Common myeloid progenitor, CD34-positive (primary cell): ENCODE measurements around the gene VIP.
A peak's percentile ranks its signal among the peaks of the same experiment; 100 is the strongest.

Experiments
- CTCF ChIA-PET: fragments of 350-600 bp; sonication (Branson Sonifier 250); formaldehyde crosslinking; loops from one replicate; lab custom pipeline; 2021; ENCODE audit warnings: antibody characterized with exemption; lab: Charles Lee
- POLR2A ChIA-PET: fragments of 350-600 bp; sonication (Branson Sonifier 250); formaldehyde crosslinking; loops from one replicate; lab custom pipeline; 2021; ENCODE audit warnings: antibody characterized with exemption; lab: Charles Lee
- DNase-seq, 3 donors: peaks; one replicate each; pipeline versions ENCODE4 v3.0.0 to v3.0.0-alpha.2; 2013
- H3K27ac ChIP-seq, 2 experiments: 1 replicate in 1 of 2; 2 replicates in 1 of 2; pipeline ENCODE4 v1.7.0; 2013; ENCODE audit warnings: inconsistent platforms in 2 of 2, low read length in 2 of 2, mild to moderate bottlenecking in 2 of 2, low read depth in 1 of 2, moderate library complexity in 1 of 2; ENCODE audit not compliant: severe bottlenecking in 2 of 2, insufficient read depth in 1 of 2, poor library complexity in 1 of 2
- H3K27me3 ChIP-seq, 5 experiments: replicated peaks in 2 of 5; 1 replicate in 3 of 5; 2 replicates in 2 of 5; pipeline versions ENCODE4 v1.6.1 to v1.7.0; 2013; ENCODE audit warnings: low read length in 4 of 5, mild to moderate bottlenecking in 2 of 5, moderate library complexity in 2 of 5, inconsistent platforms in 1 of 5; ENCODE audit not compliant: insufficient read depth in 5 of 5, control insufficient read depth in 4 of 5
- H3K36me3 ChIP-seq, 4 experiments: 1 replicate in 2 of 4; 2 replicates in 2 of 4; pipeline versions ENCODE4 v1.6.1 to v1.7.0; 2013; ENCODE audit warnings: low read length in 3 of 4, control low read depth in 1 of 4, mild to moderate bottlenecking in 1 of 4; ENCODE audit not compliant: control insufficient read depth in 4 of 4, insufficient read depth in 4 of 4
- H3K4me1 ChIP-seq, 4 experiments: 1 replicate in 3 of 4; 2 replicates in 1 of 4; pipeline versions ENCODE4 v1.6.1 to v1.7.1; 2013; ENCODE audit warnings: low read length in 3 of 4, mild to moderate bottlenecking in 3 of 4, control low read depth in 1 of 4, inconsistent platforms in 1 of 4, moderate library complexity in 1 of 4; ENCODE audit not compliant: control insufficient read depth in 4 of 4, insufficient read depth in 4 of 4; ENCODE audit errors: control extremely low read depth in 1 of 4
- H3K4me3 ChIP-seq, 7 experiments: 1 replicate in 4 of 7; 2 replicates in 3 of 7; pipeline versions ENCODE4 v1.5.1 to v1.7.0; 2013; ENCODE audit warnings: mild to moderate bottlenecking in 7 of 7, low read length in 6 of 7, moderate library complexity in 6 of 7, inconsistent platforms in 2 of 7, low read depth in 2 of 7, control low read depth in 1 of 7; ENCODE audit not compliant: insufficient read depth in 4 of 7, control insufficient read depth in 1 of 7; ENCODE audit errors: extremely low read depth in 1 of 7
- H3K9me3 ChIP-seq, 5 experiments: 1 replicate in 4 of 5; 2 replicates in 1 of 5; pipeline versions ENCODE4 v1.6.1 to v1.7.1; 2013; ENCODE audit warnings: low read length in 4 of 5, mild to moderate bottlenecking in 2 of 5, inconsistent platforms in 1 of 5, low read depth in 1 of 5, moderate library complexity in 1 of 5; ENCODE audit not compliant: control insufficient read depth in 4 of 5, insufficient read depth in 2 of 5; ENCODE audit errors: control extremely low read depth in 1 of 5
- WGBS: methylation state at CpG from one replicate; pipeline ENCODE4 v1.1.5; 2013; ENCODE audit not compliant: insufficient coverage; 5-methylcytosine and 5-hydroxymethylcytosine counted together

The VIP gene

DNA sequence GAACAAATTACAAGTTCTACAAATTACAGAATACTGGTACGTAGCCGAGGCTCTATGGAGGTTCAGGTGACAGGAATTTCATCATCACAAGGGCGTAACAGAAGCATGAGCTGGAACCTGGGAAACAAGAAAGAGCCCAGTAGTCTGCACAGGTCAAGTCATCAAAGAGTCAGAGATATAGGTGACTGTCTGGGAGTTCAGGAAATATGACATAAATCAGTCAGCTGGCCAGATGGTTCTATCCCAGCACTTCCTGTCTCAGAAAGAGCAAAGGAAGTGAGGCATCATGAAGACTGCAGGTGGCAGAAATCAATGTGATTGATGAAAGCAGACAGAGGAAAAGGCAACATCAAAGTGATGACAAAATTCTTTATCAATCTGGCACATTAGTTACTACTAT is 29.6 kb upstream of the VIP start:
- POLR2A ChIA-PET, result no interaction called here
- H3K9me3 ChIP-seq, result peaks cover 0 to 2% (median 0%) of the 10 kb centered on the region in 5 experiments
- CTCF ChIA-PET, result interaction anchor here (0.8 to 1.4 kb wide), 6 partner anchors 8 to 228 kb away, joined by 3 to 5 read pairs (median 3); no protein-coding TSS in a partner anchor
- H3K36me3 ChIP-seq, result peaks cover 0 to 21% (median 7%) of the 10 kb centered on the region in 4 experiments
- peak in 1 of 3 donors; percentile 39 for DNase-seq
- WGBS, result 20% methylated on average over 1 of the region's 3 CpGs
- no peak overlapping the region for H3K4me3 ChIP-seq
- no peaks in the 10 kb centered on the region for H3K27me3 ChIP-seq
- H3K27ac ChIP-seq, result no peak overlapping the region
- peaks cover 0 to 12% (median 4%) of the 10 kb centered on the region in 4 experiments for H3K4me1 ChIP-seq

DNA sequence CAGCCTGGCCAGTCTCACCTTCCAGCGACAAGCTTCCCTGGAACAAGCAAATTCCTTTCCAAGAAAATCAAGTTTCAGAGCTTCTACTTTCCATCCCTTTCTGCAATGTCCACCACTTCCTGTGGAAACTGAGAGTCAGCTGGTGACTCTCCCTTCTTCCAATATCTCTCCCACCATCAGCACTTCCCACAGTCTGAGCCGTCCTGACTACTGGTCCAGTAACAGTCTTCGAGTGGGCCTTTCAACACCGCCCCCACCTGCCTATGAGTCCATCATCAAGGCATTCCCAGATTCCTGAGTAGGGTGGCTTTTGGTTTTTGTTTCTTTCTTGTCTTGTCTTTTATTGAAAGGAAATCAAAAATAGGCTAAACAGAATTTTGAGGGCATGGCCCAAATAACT is 28.6 kb upstream of the VIP start:
- H3K4me1 ChIP-seq, result peaks cover 0 to 12% (median 4%) of the 10 kb centered on the region in 4 experiments
- ChIA-PET CTCF (no interaction called here), POLR2A (no interaction called here)

GRCh38 chr6:152723398-152723797 is 27.2 kb upstream of the VIP start:
- H3K4me1 ChIP-seq, result peaks cover 0 to 12% (median 4%) of the 10 kb centered on the region in 4 experiments
- H3K9me3 ChIP-seq, result no peaks in the 10 kb centered on the region
- H3K27me3 ChIP-seq, result no peaks in the 10 kb centered on the region
- no peak for DNase-seq
- no peak overlapping the region for H3K27ac ChIP-seq
- 100% methylated on average over 1 of the region's 1 CpG for WGBS
- no peak overlapping the region for H3K4me3 ChIP-seq
- CTCF ChIA-PET, result interaction anchor here (1.3 kb wide), 1 partner anchor 231 kb away, joined by 7 read pairs; no protein-coding TSS in a partner anchor
- H3K36me3 ChIP-seq, result peaks cover 0 to 21% (median 3%) of the 10 kb centered on the region in 4 experiments
- POLR2A ChIA-PET, result no interaction called here

More for the DNA sequence above, 28.6 kb upstream of the VIP start:
- no peak overlapping the region for H3K4me3 ChIP-seq
- H3K9me3 ChIP-seq, result peaks cover 0 to 2% (median 0%) of the 10 kb centered on the region in 5 experiments
- no peak overlapping the region for H3K27ac ChIP-seq
- H3K27me3 ChIP-seq, result no peaks in the 10 kb centered on the region
- 100% methylated on average over 2 of the region's 4 CpGs for WGBS
- no peak for DNase-seq
- H3K36me3 ChIP-seq, result peaks cover 0 to 21% (median 6%) of the 10 kb centered on the region in 4 experiments

- WGBS, result 63% methylated on average over 3 of the region's 4 CpGs
- H3K4me3 ChIP-seq, result no peak overlapping the region
- H3K9me3 ChIP-seq, result no peaks in the 10 kb centered on the region
- H3K36me3 ChIP-seq, result peaks cover 0 to 21% (median 3%) of the 10 kb centered on the region in 4 experiments
- POLR2A ChIA-PET, result interaction anchor here (0.6 kb wide), 1 partner anchor 157 kb away, joined by 3 read pairs; no protein-coding TSS in a partner anchor
- H3K27me3 ChIP-seq, result no peaks in the 10 kb centered on the region
- no peaks in the 10 kb centered on the region for H3K4me1 ChIP-seq
- no peak for DNase-seq
- H3K27ac ChIP-seq, result no peak overlapping the region
- CTCF ChIA-PET, result interaction anchor here (1.3 kb wide), 1 partner anchor 222 kb away, joined by 3 read pairs; no protein-coding TSS in a partner anchor
Observed at GRCh38 chr6:152726313-152726712, 24.3 kb upstream of the VIP start.

GRCh38 chr6:152727507-152727906 is 23.1 kb upstream of the VIP start:
- Histone ChIP-seq H3K4me3 (no peak overlapping the region), H3K9me3 (peaks cover 0 to under 1% (median 0%) of the 10 kb centered on the region in 5 experiments), H3K4me1 (no peaks in the 10 kb centered on the region), H3K27ac (no peak overlapping the region), H3K27me3 (no peaks in the 10 kb centered on the region), H3K36me3 (peaks cover 0 to 15% (median 3%) of the 10 kb centered on the region in 4 experiments)
- WGBS, result 98% methylated on average over 3 of the region's 3 CpGs
- CTCF ChIA-PET, result interaction anchor here (1.0 to 1.3 kb wide), 2 partner anchors 20 to 221 kb away, joined by 3 read pairs; no protein-coding TSS in a partner anchor
- POLR2A ChIA-PET, result no interaction called here
- DNase-seq, result no peak

DNA sequence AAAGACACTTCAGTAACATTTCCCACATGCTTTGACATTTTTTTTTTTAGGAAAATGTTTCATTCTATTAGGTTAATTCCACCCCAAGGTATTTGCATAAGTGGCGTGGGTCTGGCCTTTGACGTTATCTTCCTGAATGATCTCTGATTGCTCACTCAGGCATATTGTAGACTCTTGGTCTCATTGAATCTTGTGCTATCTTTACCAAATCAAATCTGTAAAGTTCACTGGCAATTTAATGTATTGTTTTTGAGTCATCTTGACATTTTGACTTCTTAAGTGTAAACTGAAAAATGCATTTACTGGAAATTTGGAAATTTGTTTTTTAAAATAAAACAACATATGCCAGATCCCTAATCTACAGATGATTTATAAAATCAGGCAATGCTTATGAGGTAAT is 16.0 kb upstream of the VIP start:
- ChIA-PET POLR2A (interaction anchor here (0.6 kb wide), 1 partner anchor 79 kb away, joined by 3 read pairs; no protein-coding TSS in a partner anchor), CTCF (no interaction called here)
- DNase-seq, result no peak
- H3K27ac ChIP-seq, result no peak overlapping the region
- peaks cover 0 to 8% (median 0%) of the 10 kb centered on the region in 5 experiments for H3K9me3 ChIP-seq
- WGBS, result no CpG with 5 or more reads among the region's 2 CpGs
- peaks cover 0 to 14% (median 0%) of the 10 kb centered on the region in 4 experiments for H3K4me1 ChIP-seq
- no peaks in the 10 kb centered on the region for H3K36me3 ChIP-seq
- H3K27me3 ChIP-seq, result no peaks in the 10 kb centered on the region
- no peak overlapping the region for H3K4me3 ChIP-seq

DNA sequence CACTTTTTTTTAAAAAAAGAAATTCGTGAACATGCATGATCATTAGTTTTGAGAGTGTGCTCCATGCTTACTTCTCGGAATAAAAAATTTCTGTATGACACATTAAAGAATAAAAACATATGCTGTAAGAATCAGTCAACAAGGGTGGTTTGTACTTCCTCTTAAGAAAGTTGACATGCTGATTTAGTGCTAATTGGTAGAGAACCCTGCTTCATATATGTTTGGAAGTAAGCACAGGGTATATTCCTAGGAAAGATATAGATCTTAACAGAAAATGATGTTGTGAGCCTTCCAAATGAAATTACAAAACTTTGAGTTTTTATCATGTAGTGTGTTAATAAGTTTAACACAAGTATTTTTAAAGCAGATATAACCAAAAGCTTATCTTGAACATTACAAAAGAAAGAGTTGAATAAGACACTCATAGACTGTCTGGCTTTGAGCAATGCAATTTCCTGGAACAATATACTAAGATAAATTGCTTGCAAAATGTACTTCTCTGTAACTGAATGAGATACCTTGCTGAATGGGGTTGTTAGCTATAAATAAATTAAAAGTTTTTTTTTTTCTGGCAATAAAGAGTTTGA is 13.8 kb upstream of the VIP start:
- no CpG with 5 or more reads among the region's 2 CpGs for WGBS
- H3K9me3 ChIP-seq, result peaks cover 0 to 8% (median 0%) of the 10 kb centered on the region in 5 experiments
- peak overlapping the region in 1 of 7 experiments; percentile 7 for H3K4me3 ChIP-seq
- H3K36me3 ChIP-seq, result no peaks in the 10 kb centered on the region
- no peaks in the 10 kb centered on the region for H3K27me3 ChIP-seq
- POLR2A ChIA-PET, result no interaction called here
- peak; percentile 6 to 76 (median 57) for DNase-seq
- no peak overlapping the region for H3K27ac ChIP-seq
- CTCF ChIA-PET, result interaction anchor here (1.2 kb wide), 1 partner anchor 183 kb away, joined by 3 read pairs; no protein-coding TSS in a partner anchor
- peaks cover 0 to 21% (median 0%) of the 10 kb centered on the region in 4 experiments for H3K4me1 ChIP-seq
